OCI-LY1 (cell line): ENCODE measurements around the gene ABHD17A.
"Not testable (repeated sequence)": the region's sequence is repeated elsewhere in the genome, so short reads cannot be mapped to it uniquely, and the experiment has no call there.

ENCODE experiments used
- H2AFZ ChIP-seq: fragments of 200-600 bp; sonication (generic), shearing (Covaris generic); 2 replicates; pipeline ENCODE4 v1.6.0; 2014; ENCODE audit warnings: antibody characterized with exemption, mild to moderate bottlenecking, low read length
- H3F3A ChIP-seq: fragments of 200-600 bp; sonication (generic), shearing (Covaris generic); 2 replicates; pipeline ENCODE4 v1.6.0; 2014; ENCODE audit warnings: mild to moderate bottlenecking, antibody characterized with exemption, low read length, moderate library complexity; ENCODE audit not compliant: insufficient read depth
- H3K27ac ChIP-seq: fragments of 200-600 bp; sonication (generic); 2 replicates; pipeline ENCODE4 v1.5.1; 2014; ENCODE audit warnings: low read length, mixed run types, mild to moderate bottlenecking, low read depth; ENCODE audit not compliant: poor library complexity, severe bottlenecking
- H3K27me3 ChIP-seq: fragments of 200-600 bp; sonication (generic); 2 replicates; pipeline ENCODE4 v1.6.0; 2014; ENCODE audit warnings: antibody characterized with exemption, mild to moderate bottlenecking, low read length, moderate library complexity; ENCODE audit not compliant: insufficient read depth
- H3K36me3 ChIP-seq: fragments of 200-600 bp; sonication (generic); 2 replicates; pipeline ENCODE4 v1.6.1; 2014; ENCODE audit warnings: mild to moderate bottlenecking, antibody characterized with exemption, low read length, moderate library complexity, mixed read lengths; ENCODE audit not compliant: insufficient read depth
- H3K4me1 ChIP-seq: fragments of 200-600 bp; sonication (generic); 2 replicates; pipeline ENCODE4 v1.5.1; 2014; ENCODE audit warnings: mild to moderate bottlenecking, low read length, moderate library complexity; ENCODE audit not compliant: insufficient read depth, severe bottlenecking
- H3K4me2 ChIP-seq: fragments of 200-600 bp; sonication (generic), shearing (Covaris generic); 2 replicates; pipeline ENCODE4 v1.6.1; 2014; ENCODE audit warnings: low read length
- H3K4me3 ChIP-seq: fragments of 200-600 bp; sonication (generic); 2 replicates; pipeline ENCODE4 v1.5.1; 2014; ENCODE audit warnings: low read length, low read depth, mild to moderate bottlenecking, mixed read lengths; ENCODE audit not compliant: poor library complexity, severe bottlenecking
- H3K79me2 ChIP-seq: fragments of 200-600 bp; shearing (Covaris generic); 2 replicates; pipeline ENCODE4 v1.6.1; 2016; ENCODE audit warnings: mixed run types, low read length, mixed read lengths; ENCODE audit not compliant: insufficient read depth
- H3K9ac ChIP-seq: fragments of 200-600 bp; sonication (generic), shearing (Covaris generic); 2 replicates; pipeline ENCODE4 v1.6.1; 2014; ENCODE audit warnings: mild to moderate bottlenecking, low read length, mixed read lengths
- H3K9me2 ChIP-seq: fragments of 200-600 bp; sonication (generic), shearing (Covaris generic); 2 replicates; pipeline ENCODE4 v1.6.1; 2014; ENCODE audit warnings: low read depth, mild to moderate bottlenecking, low read length, mixed read lengths
- H3K9me3 ChIP-seq: fragments of 200-600 bp; shearing (Covaris generic); 2 replicates; pipeline ENCODE4 v1.6.1; 2014; ENCODE audit warnings: low read length, mixed read lengths
- H4K20me1 ChIP-seq: fragments of 200-600 bp; sonication (generic), shearing (Covaris generic); 2 replicates; pipeline ENCODE4 v1.6.0; 2016; ENCODE audit warnings: mild to moderate bottlenecking, low read length; ENCODE audit not compliant: insufficient read depth
- EZH2 ChIP-seq: fragments of 200-600 bp; sonication (generic), shearing (Covaris generic); IDR thresholded peaks from 2 replicates; pipeline ENCODE4 v1.8.0; 2017; ENCODE audit warnings: borderline replicate concordance, mixed run types, mild to moderate bottlenecking, antibody characterized with exemption, low read length, moderate library complexity, mixed read lengths
- TF ChIP-seq, protein P1 (sequence below): fragments of 200-600 bp; sonication (generic), shearing (Covaris generic); IDR thresholded peaks from 2 replicates; pipeline ENCODE4 v1.5.1; 2017; ENCODE audit warnings: mild to moderate bottlenecking, antibody characterized with exemption, low read length, moderate library complexity, mixed read lengths

The ABHD17A gene

GRCh38 chr19:1880611-1881392 is 4.5 kb downstream of the ABHD17A start:
- no peak overlapping the region for H3K9ac ChIP-seq

DNA sequence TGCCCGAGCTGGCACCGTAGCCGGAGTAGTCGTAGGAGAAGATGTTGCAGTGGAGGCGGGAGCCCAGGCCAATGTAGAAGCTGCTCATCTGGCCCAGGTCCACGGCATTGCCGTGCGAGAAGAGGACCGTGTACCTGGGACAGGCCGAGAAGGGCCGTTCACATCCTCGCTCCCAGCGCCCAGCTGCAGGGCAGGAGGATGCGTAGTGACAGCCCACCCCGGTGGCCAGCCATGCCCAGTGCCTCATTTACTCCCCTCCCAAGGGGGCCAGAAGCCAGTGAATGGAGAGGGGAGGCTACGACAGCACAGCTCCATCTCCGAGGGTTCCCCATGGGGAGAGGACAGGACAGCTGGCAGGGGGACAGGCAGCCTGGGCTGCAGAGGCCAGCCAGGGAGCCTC is 5.3 kb downstream of the ABHD17A start:
- H3K4me3 ChIP-seq, H3K27ac ChIP-seq, H4K20me1 ChIP-seq, H3K9ac ChIP-seq, H3F3A ChIP-seq, H3K36me3 ChIP-seq, H2AFZ ChIP-seq, H3K9me3 ChIP-seq, H3K27me3 ChIP-seq, H3K4me2 ChIP-seq, H3K9me2 ChIP-seq: not testable (repeated sequence)
- Histone ChIP-seq H3K79me2 (peaks cover 32% of the 10 kb centered on the region), H3K4me1 (peaks cover 37% of the 10 kb centered on the region)

More at GRCh38 chr19:1880611-1881392, 4.5 kb downstream of the ABHD17A start:
- no peaks in the 10 kb centered on the region for H3F3A ChIP-seq
- no peak overlapping the region for H2AFZ ChIP-seq
- no peak overlapping the region for H3K4me3 ChIP-seq
- H3K4me1 ChIP-seq = peaks cover 36% of the 10 kb centered on the region
- H3K27me3 ChIP-seq = no peaks in the 10 kb centered on the region
- peaks cover 27% of the 10 kb centered on the region for H3K79me2 ChIP-seq
- no peaks in the 10 kb centered on the region for H3K9me2 ChIP-seq
- no peak overlapping the region for H3K4me2 ChIP-seq
- no peaks in the 10 kb centered on the region for H4K20me1 ChIP-seq
- H3K36me3 ChIP-seq = peaks cover 6% of the 10 kb centered on the region; the same call in 1 of the 2 replicates
- H3K9me3 ChIP-seq = no peaks in the 10 kb centered on the region
- no peak overlapping the region for H3K27ac ChIP-seq
- TF ChIP-seq EZH2 = no peak
- TF ChIP-seq, protein P1, sequence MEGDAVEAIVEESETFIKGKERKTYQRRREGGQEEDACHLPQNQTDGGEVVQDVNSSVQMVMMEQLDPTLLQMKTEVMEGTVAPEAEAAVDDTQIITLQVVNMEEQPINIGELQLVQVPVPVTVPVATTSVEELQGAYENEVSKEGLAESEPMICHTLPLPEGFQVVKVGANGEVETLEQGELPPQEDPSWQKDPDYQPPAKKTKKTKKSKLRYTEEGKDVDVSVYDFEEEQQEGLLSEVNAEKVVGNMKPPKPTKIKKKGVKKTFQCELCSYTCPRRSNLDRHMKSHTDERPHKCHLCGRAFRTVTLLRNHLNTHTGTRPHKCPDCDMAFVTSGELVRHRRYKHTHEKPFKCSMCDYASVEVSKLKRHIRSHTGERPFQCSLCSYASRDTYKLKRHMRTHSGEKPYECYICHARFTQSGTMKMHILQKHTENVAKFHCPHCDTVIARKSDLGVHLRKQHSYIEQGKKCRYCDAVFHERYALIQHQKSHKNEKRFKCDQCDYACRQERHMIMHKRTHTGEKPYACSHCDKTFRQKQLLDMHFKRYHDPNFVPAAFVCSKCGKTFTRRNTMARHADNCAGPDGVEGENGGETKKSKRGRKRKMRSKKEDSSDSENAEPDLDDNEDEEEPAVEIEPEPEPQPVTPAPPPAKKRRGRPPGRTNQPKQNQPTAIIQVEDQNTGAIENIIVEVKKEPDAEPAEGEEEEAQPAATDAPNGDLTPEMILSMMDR = no peak

DNA sequence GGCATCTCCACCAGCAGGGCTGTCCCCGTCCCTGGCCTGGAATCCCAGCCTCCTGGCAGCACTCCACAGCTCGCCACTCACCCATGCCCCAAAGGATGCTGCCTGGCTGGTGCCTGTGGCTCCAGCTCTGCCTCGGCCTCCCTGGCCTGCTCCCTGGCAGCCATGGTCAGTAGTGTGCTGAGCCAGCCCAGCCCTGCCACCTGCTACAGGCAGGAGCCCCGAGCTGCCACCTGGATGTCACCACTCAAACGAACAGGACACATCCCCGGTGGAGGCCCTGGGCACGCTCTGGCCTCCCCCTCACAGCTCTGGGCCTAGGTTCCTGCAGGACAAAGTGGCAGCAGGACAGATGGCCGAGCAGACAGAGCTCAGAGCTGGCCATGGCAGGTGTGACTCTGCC is 6.7 kb downstream of the ABHD17A start:
- not testable (repeated sequence) for H3K9me3 ChIP-seq, H3K27me3 ChIP-seq, H3F3A ChIP-seq, H4K20me1 ChIP-seq, H3K9me2 ChIP-seq, H3K27ac ChIP-seq, H3K4me3 ChIP-seq, H3K9ac ChIP-seq, H2AFZ ChIP-seq, H3K4me2 ChIP-seq
- Histone ChIP-seq H3K79me2 (peaks cover 33% of the 10 kb centered on the region), H3K36me3 (peaks cover 11% of the 10 kb centered on the region; the same call in 1 of the 2 replicates), H3K4me1 (peaks cover 42% of the 10 kb centered on the region)

DNA sequence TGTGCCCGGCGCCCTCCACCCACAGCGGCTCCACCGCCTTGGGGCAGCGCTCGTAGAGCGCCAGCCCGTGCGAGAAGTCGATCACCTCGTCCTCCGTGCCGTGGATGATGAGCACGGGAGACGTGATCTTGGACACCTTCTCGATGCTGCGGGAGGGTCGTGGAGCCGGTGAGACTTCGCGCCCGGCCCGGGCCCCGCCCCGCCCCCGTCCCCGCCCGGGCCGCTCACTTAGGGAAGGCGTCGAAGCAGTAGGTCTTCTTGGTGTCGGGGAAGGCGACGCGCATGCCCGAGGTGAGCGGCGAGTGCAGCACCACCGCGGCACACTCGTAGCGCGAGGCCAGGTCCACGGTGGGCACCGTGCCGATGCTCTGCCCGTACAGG is 8.0 kb downstream of the ABHD17A start:
- H3K4me2 ChIP-seq, H3K27me3 ChIP-seq, H3F3A ChIP-seq, H3K4me3 ChIP-seq, H3K9me2 ChIP-seq, H3K27ac ChIP-seq, H3K9me3 ChIP-seq, H3K9ac ChIP-seq, H4K20me1 ChIP-seq, H2AFZ ChIP-seq: not testable (repeated sequence)
- Histone ChIP-seq H3K79me2 (peaks cover 32% of the 10 kb centered on the region), H3K4me1 (peaks cover 35% of the 10 kb centered on the region), H3K36me3 (peaks cover 15% of the 10 kb centered on the region; the same call in 1 of the 2 replicates)

DNA sequence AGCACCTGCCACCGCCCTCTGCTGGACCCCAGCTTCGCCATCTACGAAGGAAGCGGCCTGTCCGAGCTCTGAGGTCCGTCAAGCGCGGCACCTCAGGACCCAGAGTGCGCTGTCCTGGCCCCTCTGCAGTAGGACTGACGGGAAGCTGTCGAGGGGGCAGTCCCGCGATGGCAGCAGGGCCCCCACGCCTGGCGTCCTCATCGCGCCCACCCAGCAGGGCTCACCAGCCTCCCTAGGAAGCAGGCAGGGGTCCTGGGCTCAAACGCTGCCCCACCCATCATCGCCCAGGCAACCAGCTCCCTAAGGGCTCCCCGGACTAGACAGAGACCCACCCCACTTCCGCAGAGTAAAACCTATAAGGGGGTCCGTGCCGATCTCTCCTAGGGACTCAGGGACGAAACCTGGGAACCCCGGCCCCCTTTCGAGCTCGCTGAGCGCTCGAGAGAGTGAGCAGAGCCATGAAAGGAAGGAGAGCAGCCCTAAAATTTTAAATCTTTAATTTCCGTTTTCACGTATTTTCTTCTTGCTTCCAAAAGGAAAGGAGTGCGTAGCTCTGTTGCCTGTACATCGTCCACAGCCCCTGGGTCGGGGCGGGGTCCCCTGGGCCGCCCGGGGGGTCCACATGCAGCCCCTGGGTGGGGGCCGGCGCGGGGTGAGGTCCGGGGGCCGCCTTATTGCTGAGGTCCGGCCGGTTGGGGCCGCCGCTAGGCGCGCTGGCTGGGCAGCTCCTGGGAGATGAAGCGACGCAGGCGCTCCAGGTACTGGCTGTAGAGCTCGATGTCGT is 8.6 kb downstream of the ABHD17A start:
- H2AFZ ChIP-seq, H3F3A ChIP-seq, H4K20me1 ChIP-seq, H3K9me3 ChIP-seq, H3K27me3 ChIP-seq, H3K9me2 ChIP-seq: not testable (repeated sequence)
- Histone ChIP-seq H3K79me2 (peaks cover 29% of the 10 kb centered on the region), H3K9ac (peak overlapping the region; percentile 75), H3K27ac (peak overlapping the region; percentile 49), H3K4me1 (peaks cover 29% of the 10 kb centered on the region), H3K4me2 (peak overlapping the region; percentile 74), H3K4me3 (peak overlapping the region; percentile 71), H3K36me3 (peaks cover 15% of the 10 kb centered on the region; the same call in 1 of the 2 replicates)
